ENCODE results near the gene FGD2. TPM values are rescaled to one million over a fixed set of nuclear protein-coding genes. Genes with fewer than 3 reads are reported as not detected.
"Not testable (repeated sequence)": the region's sequence is repeated elsewhere in the genome, so short reads cannot be mapped to it uniquely, and the experiment has no call there.

FGD2 gene
- total RNA-seq, 1 donor from 2014 or later, result 435 TPM

- no peak overlapping the region for H3K27ac Mint-ChIP-seq
- peaks cover 11% of the 10 kb centered on the region for H3K4me1 Mint-ChIP-seq
- no peak for TF ChIP-seq CTCF (IDR thresholded peaks at IDR 0.05)
- intact Hi-C loops (cut with micrococcal nuclease), result loop anchor here (5.0 kb wide), 1 partner anchor 828 kb away; the partner anchor contains the start of gene ZFAND3
- H3K36me3 Mint-ChIP-seq (ENCODE audit: low read depth), result peaks cover 6% of the 10 kb centered on the region
- H3K4me3 Mint-ChIP-seq, result no peak overlapping the region
- CTCF ChIA-PET, result interaction anchor here (3.7 kb wide), 1 partner anchor 29 kb away, joined by 11 read pairs; no protein-coding TSS in a partner anchor
- POLR2A ChIA-PET, result interaction anchor here (5.3 kb wide), 1 partner anchor 16 kb away, joined by 209 read pairs; the partner anchor contains the start of gene FGD2
- ATAC-seq (ENCODE audit: low read depth), result no peak
- no peaks in the 10 kb centered on the region for H3K9me3 Mint-ChIP-seq
- DNase-seq, result no peak
- H3K27me3 Mint-ChIP-seq, result no peaks in the 10 kb centered on the region
Measured at GRCh38 chr6:36989264-36989663, 16.2 kb upstream of the FGD2 start.

GRCh38 chr6:36990401-36990800 is 15.1 kb upstream of the FGD2 start:
- intact Hi-C loops (cut with micrococcal nuclease); ATAC-seq (ENCODE audit: low read depth); H3K4me3 Mint-ChIP-seq; H3K27me3 Mint-ChIP-seq; H3K36me3 Mint-ChIP-seq (ENCODE audit: low read depth); H3K27ac Mint-ChIP-seq; H3K9me3 Mint-ChIP-seq; DNase-seq: not testable (repeated sequence)
- ChIA-PET CTCF (interaction anchor here (0.7 to 3.7 kb wide), 2 partner anchors 28 to 204 kb away, joined by 3 to 11 read pairs; no protein-coding TSS in a partner anchor), POLR2A (interaction anchor here (2.3 kb wide), 1 partner anchor 14 kb away, joined by 7 read pairs; the partner anchor contains the start of gene FGD2)
- peaks cover 11% of the 10 kb centered on the region for H3K4me1 Mint-ChIP-seq

GRCh38 chr6:36997811-36998722 is 7.4 kb upstream of the FGD2 start:
- no peak for TF ChIP-seq CTCF (IDR thresholded peaks at IDR 0.05)
- Mint-ChIP-seq H3K4me1 (peaks cover 34% of the 10 kb centered on the region), H3K27me3 (no peaks in the 10 kb centered on the region), H3K9me3 (no peaks in the 10 kb centered on the region), H3K4me3 (no peak overlapping the region), H3K36me3 (ENCODE audit: low read depth) (no peaks in the 10 kb centered on the region), H3K27ac (no peak overlapping the region)
- ChIA-PET CTCF (no interaction called here), POLR2A (no interaction called here)
- DNase-seq, result no peak
- intact Hi-C loops (cut with micrococcal nuclease), result no loop called here
- no peak for ATAC-seq (ENCODE audit: low read depth)

- no peak for ATAC-seq (ENCODE audit: low read depth)
- no peak for TF ChIP-seq CTCF (IDR thresholded peaks at IDR 0.05)
- Mint-ChIP-seq H3K9me3 (no peaks in the 10 kb centered on the region), H3K4me3 (no peak overlapping the region), H3K27ac (no peak overlapping the region), H3K36me3 (ENCODE audit: low read depth) (no peaks in the 10 kb centered on the region), H3K4me1 (peaks cover 37% of the 10 kb centered on the region), H3K27me3 (no peaks in the 10 kb centered on the region)
- ChIA-PET CTCF (no interaction called here), POLR2A (interaction anchor here (0.7 kb wide), 1 partner anchor 57 kb away, joined by 3 read pairs; no protein-coding TSS in a partner anchor)
- intact Hi-C loops (cut with micrococcal nuclease), result no loop called here
- no peak for DNase-seq
Measured at GRCh38 chr6:36998723-36999038, 6.8 kb upstream of the FGD2 start.

- no peak overlapping the region for H3K27ac Mint-ChIP-seq
- DNase-seq (no peak), ATAC-seq (ENCODE audit: low read depth) (no peak)
- POLR2A ChIA-PET, result interaction anchor here (0.6 to 0.7 kb wide), 2 partner anchors 36 to 56 kb away, joined by 3 read pairs; no protein-coding TSS in a partner anchor
- no peak for TF ChIP-seq CTCF (IDR thresholded peaks at IDR 0.05)
- H3K4me3 Mint-ChIP-seq, result no peak overlapping the region
- CTCF ChIA-PET, result no interaction called here
- peaks cover 42% of the 10 kb centered on the region for H3K4me1 Mint-ChIP-seq
- H3K36me3 Mint-ChIP-seq (ENCODE audit: low read depth), result no peaks in the 10 kb centered on the region
- H3K27me3 Mint-ChIP-seq, result no peaks in the 10 kb centered on the region
- no peaks in the 10 kb centered on the region for H3K9me3 Mint-ChIP-seq
- intact Hi-C loops (cut with micrococcal nuclease), result no loop called here
Measured at GRCh38 chr6:36999061-36999750, 6.2 kb upstream of the FGD2 start.
